H1 (cell line): ENCODE measurements around the gene PI16. TPM values are rescaled to one million over a fixed set of nuclear protein-coding genes. Genes with fewer than 3 reads are reported as not detected.

Experiments used
- CHD2 ChIP-seq: IDR thresholded peaks from 2 replicates; pipeline ENCODE4 v1.6.1; 2012; ENCODE audit warnings: low read length, improper control_type of control experiment
- EGR1 ChIP-seq: IDR thresholded peaks from 2 replicates; pipeline ENCODE4 v1.6.1; 2011; ENCODE audit warnings: low read depth, low read length, borderline replicate concordance
- SIX5 ChIP-seq: IDR thresholded peaks from 2 replicates; pipeline ENCODE4 v1.6.1; 2011; ENCODE audit warnings: mild to moderate bottlenecking, low read depth, low read length
- polyA plus RNA-seq, 7 experiments: library from polyadenylated mRNA; depleted of rRNA in 3 of 7; stranded (reverse) in 5 of 7; unstranded in 2 of 7; fragments of >200 nt in 5 of 7; fragments of 200-250 nt in 2 of 7; gene quantifications; 1 replicate in 5 of 7; 2 replicates in 1 of 7; 4 replicates in 1 of 7; pipeline versions ENCODE4 v1.2.1 to v1.2.3, GENCODE V29; 2011 to 2013; ENCODE audit warnings: missing spikeins in 2 of 7, mixed read lengths in 2 of 7
- total RNA-seq: library from RNA; stranded (reverse); fragmentation: NEBNext Ultra II Directional; extraction: Animal tissue kit (Norgen Biotek cat#: 25700); gene quantifications from 2 replicates; pipeline ENCODE4 v1.2.1, GENCODE V29; 2021
- TF ChIP-seq, protein P1 (sequence below): fragments of 300-600 bp; sonication (generic); IDR thresholded peaks from 2 replicates; pipeline ENCODE4 v1.7.1; 2012; ENCODE audit warnings: low read length, moderate library complexity, mild to moderate bottlenecking, inconsistent platforms; ENCODE audit not compliant: insufficient replicate concordance

Gene PI16
- total and polyA plus RNA-seq, 2 of the 8 experiments (the other 6 are each of a cell fraction or from before 2014, with no cell fraction given): 0.05 TPM; not detected in 1

DNA sequence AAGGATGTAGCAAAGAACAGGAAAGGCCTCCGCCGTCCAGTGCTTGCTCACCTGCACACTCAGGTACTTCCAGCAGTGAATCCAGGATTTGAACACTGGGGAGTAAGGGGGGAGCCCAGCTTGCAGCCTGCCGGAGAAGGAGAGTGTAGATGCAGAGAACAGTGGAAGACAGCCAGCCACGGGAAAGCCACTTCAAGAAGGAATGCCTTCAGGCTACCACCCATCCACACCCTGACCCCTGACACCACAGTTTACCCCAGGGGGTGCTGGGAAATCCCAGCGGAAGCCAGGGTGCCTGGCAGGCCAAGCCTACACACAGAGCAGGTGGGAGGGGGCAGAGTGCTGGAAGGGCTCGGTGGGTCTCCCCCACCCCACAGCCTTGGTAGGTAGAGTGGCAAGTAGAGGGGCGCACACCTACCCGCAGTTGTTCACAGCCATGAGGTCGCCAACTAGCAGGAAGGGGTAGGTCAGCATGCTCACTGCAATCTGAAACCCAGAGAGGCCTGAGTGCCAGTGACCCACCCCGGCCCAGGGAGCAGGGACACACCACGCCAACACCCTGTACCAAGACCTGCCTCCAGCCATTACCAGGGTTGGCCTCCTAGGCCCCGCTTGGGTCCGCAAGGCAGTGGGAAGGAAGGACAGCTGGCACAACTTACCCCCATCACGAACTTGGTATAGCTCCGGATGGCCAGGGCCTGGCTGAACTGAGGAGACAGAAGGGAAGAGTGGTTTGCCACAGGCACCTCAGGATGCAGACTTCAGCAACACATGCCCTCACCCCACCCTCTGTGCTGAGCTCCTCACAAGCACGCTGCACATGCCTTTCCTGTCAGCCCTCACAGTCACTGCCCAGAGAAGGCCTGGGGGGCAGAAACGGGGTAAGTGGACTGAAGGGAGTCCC lies 15.7 kb downstream of the PI16 start (continued):
- TF ChIP-seq, protein P1, sequence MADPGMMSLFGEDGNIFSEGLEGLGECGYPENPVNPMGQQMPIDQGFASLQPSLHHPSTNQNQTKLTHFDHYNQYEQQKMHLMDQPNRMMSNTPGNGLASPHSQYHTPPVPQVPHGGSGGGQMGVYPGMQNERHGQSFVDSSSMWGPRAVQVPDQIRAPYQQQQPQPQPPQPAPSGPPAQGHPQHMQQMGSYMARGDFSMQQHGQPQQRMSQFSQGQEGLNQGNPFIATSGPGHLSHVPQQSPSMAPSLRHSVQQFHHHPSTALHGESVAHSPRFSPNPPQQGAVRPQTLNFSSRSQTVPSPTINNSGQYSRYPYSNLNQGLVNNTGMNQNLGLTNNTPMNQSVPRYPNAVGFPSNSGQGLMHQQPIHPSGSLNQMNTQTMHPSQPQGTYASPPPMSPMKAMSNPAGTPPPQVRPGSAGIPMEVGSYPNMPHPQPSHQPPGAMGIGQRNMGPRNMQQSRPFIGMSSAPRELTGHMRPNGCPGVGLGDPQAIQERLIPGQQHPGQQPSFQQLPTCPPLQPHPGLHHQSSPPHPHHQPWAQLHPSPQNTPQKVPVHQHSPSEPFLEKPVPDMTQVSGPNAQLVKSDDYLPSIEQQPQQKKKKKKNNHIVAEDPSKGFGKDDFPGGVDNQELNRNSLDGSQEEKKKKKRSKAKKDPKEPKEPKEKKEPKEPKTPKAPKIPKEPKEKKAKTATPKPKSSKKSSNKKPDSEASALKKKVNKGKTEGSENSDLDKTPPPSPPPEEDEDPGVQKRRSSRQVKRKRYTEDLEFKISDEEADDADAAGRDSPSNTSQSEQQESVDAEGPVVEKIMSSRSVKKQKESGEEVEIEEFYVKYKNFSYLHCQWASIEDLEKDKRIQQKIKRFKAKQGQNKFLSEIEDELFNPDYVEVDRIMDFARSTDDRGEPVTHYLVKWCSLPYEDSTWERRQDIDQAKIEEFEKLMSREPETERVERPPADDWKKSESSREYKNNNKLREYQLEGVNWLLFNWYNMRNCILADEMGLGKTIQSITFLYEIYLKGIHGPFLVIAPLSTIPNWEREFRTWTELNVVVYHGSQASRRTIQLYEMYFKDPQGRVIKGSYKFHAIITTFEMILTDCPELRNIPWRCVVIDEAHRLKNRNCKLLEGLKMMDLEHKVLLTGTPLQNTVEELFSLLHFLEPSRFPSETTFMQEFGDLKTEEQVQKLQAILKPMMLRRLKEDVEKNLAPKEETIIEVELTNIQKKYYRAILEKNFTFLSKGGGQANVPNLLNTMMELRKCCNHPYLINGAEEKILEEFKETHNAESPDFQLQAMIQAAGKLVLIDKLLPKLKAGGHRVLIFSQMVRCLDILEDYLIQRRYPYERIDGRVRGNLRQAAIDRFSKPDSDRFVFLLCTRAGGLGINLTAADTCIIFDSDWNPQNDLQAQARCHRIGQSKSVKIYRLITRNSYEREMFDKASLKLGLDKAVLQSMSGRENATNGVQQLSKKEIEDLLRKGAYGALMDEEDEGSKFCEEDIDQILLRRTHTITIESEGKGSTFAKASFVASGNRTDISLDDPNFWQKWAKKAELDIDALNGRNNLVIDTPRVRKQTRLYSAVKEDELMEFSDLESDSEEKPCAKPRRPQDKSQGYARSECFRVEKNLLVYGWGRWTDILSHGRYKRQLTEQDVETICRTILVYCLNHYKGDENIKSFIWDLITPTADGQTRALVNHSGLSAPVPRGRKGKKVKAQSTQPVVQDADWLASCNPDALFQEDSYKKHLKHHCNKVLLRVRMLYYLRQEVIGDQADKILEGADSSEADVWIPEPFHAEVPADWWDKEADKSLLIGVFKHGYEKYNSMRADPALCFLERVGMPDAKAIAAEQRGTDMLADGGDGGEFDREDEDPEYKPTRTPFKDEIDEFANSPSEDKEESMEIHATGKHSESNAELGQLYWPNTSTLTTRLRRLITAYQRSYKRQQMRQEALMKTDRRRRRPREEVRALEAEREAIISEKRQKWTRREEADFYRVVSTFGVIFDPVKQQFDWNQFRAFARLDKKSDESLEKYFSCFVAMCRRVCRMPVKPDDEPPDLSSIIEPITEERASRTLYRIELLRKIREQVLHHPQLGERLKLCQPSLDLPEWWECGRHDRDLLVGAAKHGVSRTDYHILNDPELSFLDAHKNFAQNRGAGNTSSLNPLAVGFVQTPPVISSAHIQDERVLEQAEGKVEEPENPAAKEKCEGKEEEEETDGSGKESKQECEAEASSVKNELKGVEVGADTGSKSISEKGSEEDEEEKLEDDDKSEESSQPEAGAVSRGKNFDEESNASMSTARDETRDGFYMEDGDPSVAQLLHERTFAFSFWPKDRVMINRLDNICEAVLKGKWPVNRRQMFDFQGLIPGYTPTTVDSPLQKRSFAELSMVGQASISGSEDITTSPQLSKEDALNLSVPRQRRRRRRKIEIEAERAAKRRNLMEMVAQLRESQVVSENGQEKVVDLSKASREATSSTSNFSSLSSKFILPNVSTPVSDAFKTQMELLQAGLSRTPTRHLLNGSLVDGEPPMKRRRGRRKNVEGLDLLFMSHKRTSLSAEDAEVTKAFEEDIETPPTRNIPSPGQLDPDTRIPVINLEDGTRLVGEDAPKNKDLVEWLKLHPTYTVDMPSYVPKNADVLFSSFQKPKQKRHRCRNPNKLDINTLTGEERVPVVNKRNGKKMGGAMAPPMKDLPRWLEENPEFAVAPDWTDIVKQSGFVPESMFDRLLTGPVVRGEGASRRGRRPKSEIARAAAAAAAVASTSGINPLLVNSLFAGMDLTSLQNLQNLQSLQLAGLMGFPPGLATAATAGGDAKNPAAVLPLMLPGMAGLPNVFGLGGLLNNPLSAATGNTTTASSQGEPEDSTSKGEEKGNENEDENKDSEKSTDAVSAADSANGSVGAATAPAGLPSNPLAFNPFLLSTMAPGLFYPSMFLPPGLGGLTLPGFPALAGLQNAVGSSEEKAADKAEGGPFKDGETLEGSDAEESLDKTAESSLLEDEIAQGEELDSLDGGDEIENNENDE: no peak
- TF ChIP-seq CHD2 (no peak), EGR1 (no peak), SIX5 (no peak)
